ENCODE measurements around the gene CRYBA4. TPM values are rescaled to one million over a fixed set of nuclear protein-coding genes. Genes with fewer than 3 reads are reported as not detected.

CRYBA4 gene
- total RNA-seq, 1 experiment from 2014 or later = not detected

DNA sequence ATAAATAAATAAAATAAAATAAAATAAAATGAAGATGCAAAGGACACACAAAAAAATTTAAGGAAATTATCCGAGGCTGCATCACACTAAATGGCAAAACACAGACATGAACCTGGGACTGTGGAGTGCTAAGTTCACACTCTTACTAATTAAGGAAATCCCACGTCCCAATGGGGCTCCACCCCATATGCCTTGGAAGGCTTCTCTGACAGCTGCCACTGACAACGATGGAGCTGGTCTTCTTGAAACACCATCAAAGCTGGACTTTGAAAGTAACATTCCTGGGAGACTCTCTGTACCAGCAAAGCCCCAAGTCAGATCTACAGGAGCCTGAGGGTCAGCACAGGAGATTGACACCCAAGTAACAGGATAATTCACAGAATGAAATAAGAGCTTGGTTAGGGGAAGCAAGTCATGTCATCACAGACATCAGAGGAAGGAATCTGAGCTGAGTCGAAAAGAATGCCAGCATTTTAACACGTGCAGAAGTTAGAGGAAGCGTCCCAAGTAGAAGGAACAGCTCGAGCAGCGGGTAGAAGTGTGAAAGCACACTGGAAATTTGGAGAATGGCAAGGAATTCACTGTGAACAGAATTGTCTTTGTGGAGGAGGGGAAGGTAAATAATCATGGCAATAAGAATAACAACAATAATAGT is 45.6 kb upstream of the CRYBA4 start:
- BruUV-seq (replicated peaks) = no TSS peak
- CTCF ChIA-PET = no interaction called here

DNA sequence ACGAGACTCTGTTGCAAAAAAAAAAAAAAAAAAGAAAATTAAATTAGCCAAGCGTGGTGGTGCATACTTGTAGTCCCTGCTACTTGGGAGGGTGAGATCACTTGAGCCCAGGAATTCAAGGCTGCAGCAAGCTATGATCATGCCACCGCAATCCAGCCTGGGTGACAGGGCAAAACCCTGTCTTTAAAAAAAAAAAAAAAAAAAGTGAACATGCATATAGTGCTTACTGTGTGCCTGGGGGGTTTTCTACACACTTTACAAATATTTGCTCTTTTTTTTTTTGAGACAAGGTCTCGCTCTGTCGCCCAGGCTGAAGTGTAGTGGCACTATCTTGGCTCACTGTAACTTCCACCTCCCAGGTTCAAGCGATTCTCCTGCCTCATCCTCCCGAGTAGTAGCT is 44.7 kb upstream of the CRYBA4 start:
- Histone ChIP-seq H3K36me3 (ENCODE audit: insufficient read depth, low read length, poor library complexity, severe bottlenecking) (no peaks in the 10 kb centered on the region), H3K27me3 (replicated peaks; ENCODE audit: insufficient read depth, low read depth, low read length, poor library complexity) (no peaks in the 10 kb centered on the region), H3K27ac (ENCODE audit: low read depth, low read length, poor library complexity, severe bottlenecking) (no peak overlapping the region), H3K4me1 (ENCODE audit: insufficient read depth, low read length, poor library complexity, severe bottlenecking) (no peaks in the 10 kb centered on the region), H3K4me3 (ENCODE audit: low read depth, low read length, poor library complexity, severe bottlenecking) (no peak overlapping the region), H3K9me3 (ENCODE audit: low read depth, low read length, poor library complexity, severe bottlenecking) (no peaks in the 10 kb centered on the region)
- TF ChIP-seq EZH2 (IDR thresholded peaks at IDR 0.05; ENCODE audit: borderline replicate concordance, low read depth, low read length, poor library complexity, severe bottlenecking) = no peak
- TF ChIP-seq, protein P1, sequence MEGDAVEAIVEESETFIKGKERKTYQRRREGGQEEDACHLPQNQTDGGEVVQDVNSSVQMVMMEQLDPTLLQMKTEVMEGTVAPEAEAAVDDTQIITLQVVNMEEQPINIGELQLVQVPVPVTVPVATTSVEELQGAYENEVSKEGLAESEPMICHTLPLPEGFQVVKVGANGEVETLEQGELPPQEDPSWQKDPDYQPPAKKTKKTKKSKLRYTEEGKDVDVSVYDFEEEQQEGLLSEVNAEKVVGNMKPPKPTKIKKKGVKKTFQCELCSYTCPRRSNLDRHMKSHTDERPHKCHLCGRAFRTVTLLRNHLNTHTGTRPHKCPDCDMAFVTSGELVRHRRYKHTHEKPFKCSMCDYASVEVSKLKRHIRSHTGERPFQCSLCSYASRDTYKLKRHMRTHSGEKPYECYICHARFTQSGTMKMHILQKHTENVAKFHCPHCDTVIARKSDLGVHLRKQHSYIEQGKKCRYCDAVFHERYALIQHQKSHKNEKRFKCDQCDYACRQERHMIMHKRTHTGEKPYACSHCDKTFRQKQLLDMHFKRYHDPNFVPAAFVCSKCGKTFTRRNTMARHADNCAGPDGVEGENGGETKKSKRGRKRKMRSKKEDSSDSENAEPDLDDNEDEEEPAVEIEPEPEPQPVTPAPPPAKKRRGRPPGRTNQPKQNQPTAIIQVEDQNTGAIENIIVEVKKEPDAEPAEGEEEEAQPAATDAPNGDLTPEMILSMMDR (conservative IDR thresholded peaks at IDR 0.05; ENCODE audit: low read depth, low read length) = no peak
- ChIA-PET CTCF (no interaction called here), POLR2A (ENCODE audit: low non-redundant PET) (no interaction called here)
- no peak for DNase-seq (ENCODE audit: low spot score)
- BruUV-seq (replicated peaks) = no TSS peak
- intact Hi-C loops (cut with micrococcal nuclease; ENCODE audit: unreplicated experiment) = no loop called here

More for the DNA sequence above, 45.6 kb upstream of the CRYBA4 start:
- DNase-seq (ENCODE audit: low spot score) = no peak
- no peaks in the 10 kb centered on the region for H3K36me3 ChIP-seq (ENCODE audit: insufficient read depth, low read length, poor library complexity, severe bottlenecking)
- POLR2A ChIA-PET (ENCODE audit: low non-redundant PET) = no interaction called here
- H3K27me3 ChIP-seq (replicated peaks; ENCODE audit: insufficient read depth, low read depth, low read length, poor library complexity) = no peaks in the 10 kb centered on the region
- H3K4me1 ChIP-seq (ENCODE audit: insufficient read depth, low read length, poor library complexity, severe bottlenecking) = peaks cover 4% of the 10 kb centered on the region
- H3K4me3 ChIP-seq (ENCODE audit: low read depth, low read length, poor library complexity, severe bottlenecking) = no peak overlapping the region
- TF ChIP-seq EZH2 (IDR thresholded peaks at IDR 0.05; ENCODE audit: borderline replicate concordance, low read depth, low read length, poor library complexity, severe bottlenecking) = no peak
- TF ChIP-seq, protein P1 (conservative IDR thresholded peaks at IDR 0.05; ENCODE audit: low read depth, low read length) = no peak
- intact Hi-C loops (cut with micrococcal nuclease; ENCODE audit: unreplicated experiment) = no loop called here
- no peaks in the 10 kb centered on the region for H3K9me3 ChIP-seq (ENCODE audit: low read depth, low read length, poor library complexity, severe bottlenecking)
- no peak overlapping the region for H3K27ac ChIP-seq (ENCODE audit: low read depth, low read length, poor library complexity, severe bottlenecking)

DNA sequence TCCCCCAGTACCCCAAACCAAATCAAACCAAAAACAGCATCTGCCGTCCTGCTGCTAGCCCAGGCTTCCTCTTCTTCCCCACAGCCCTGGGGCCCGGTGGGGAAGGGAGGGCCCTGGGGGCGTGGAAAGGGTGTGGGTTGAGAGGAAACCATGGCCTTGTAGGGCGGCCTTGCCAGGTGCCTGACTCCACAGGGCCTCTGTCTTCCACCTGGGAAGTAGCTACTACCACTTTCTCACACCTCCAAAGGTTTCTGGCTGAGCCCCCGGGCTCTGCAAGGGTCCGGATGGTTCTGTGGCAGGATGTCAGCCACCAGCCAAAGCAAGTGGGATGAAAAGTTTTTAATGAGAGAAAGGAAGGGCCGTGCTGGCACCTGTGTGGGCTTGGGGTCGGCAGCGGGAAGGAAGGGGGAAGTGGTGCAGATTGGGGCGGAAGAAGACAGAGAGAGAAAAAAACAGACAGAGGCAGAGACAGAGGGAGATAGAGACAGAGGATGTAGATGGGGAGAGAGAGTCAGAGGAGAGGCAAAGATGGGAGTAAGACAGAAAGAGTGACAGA is 42.4 kb upstream of the CRYBA4 start:
- Histone ChIP-seq H3K9me3 (ENCODE audit: low read depth, low read length, poor library complexity, severe bottlenecking) (no peaks in the 10 kb centered on the region), H3K36me3 (ENCODE audit: insufficient read depth, low read length, poor library complexity, severe bottlenecking) (no peaks in the 10 kb centered on the region), H3K27ac (ENCODE audit: low read depth, low read length, poor library complexity, severe bottlenecking) (no peak overlapping the region), H3K4me3 (ENCODE audit: low read depth, low read length, poor library complexity, severe bottlenecking) (no peak overlapping the region), H3K27me3 (replicated peaks; ENCODE audit: insufficient read depth, low read depth, low read length, poor library complexity) (no peaks in the 10 kb centered on the region), H3K4me1 (ENCODE audit: insufficient read depth, low read length, poor library complexity, severe bottlenecking) (no peaks in the 10 kb centered on the region)
- no peak for DNase-seq (ENCODE audit: low spot score)
- no TSS peak for BruUV-seq (replicated peaks)
- no peak for TF ChIP-seq EZH2 (IDR thresholded peaks at IDR 0.05; ENCODE audit: borderline replicate concordance, low read depth, low read length, poor library complexity, severe bottlenecking)
- TF ChIP-seq, protein P1 (conservative IDR thresholded peaks at IDR 0.05; ENCODE audit: low read depth, low read length) = no peak
- ChIA-PET POLR2A (ENCODE audit: low non-redundant PET) (no interaction called here), CTCF (no interaction called here)
- intact Hi-C loops (cut with micrococcal nuclease; ENCODE audit: unreplicated experiment) = no loop called here
